ENCODE data around the gene KATNBL1. TPM values are rescaled to one million over a fixed set of nuclear protein-coding genes. Genes with fewer than 3 reads are reported as not detected.

KATNBL1 gene
- total RNA-seq, result 16.8 TPM
- long read RNA-seq, transcript KATNBL1-201 (10 exons, 2,723 nt), result major isoform, 20 of 30 reads
- long read RNA-seq, partial matches to known transcripts, result 1 of 30 reads
- long read RNA-seq, other reads (novel, unspliced or antisense), result 8 of 30 reads

GRCh38 chr15:34209421-34210282, at the start of gene KATNBL1:
Gene KATNBL1 (minus strand): TSS chr15:34210096. CDS start chr15:34163676, 46,420 bp downstream.
- ATAC-seq (ENCODE audit: poor library complexity), result peak; percentile 100
- intact Hi-C loops (cut with DNase I), result loop anchor here (2.0 kb wide), 1 partner anchor 149 kb away; no protein-coding TSS in a partner anchor
- peak; percentile 98 for DNase-seq

GRCh38 chr15:34259566-34259965, 49.7 kb upstream of the KATNBL1 start:
- peak; percentile 52 for DNase-seq
- intact Hi-C loops (cut with DNase I), result no loop called here
- peak; percentile 87 for ATAC-seq (ENCODE audit: poor library complexity)

GRCh38 chr15:34258151-34258550, 48.3 kb upstream of the KATNBL1 start:
- intact Hi-C loops (cut with DNase I), result no loop called here
- ATAC-seq (ENCODE audit: poor library complexity), result peak; percentile 11
- no peak for DNase-seq

GRCh38 chr15:34252545-34252944, 42.6 kb upstream of the KATNBL1 start:
- ATAC-seq (ENCODE audit: poor library complexity), result no peak
- DNase-seq, result no peak
- intact Hi-C loops (cut with DNase I), result no loop called here

GRCh38 chr15:34248190-34248589, 38.3 kb upstream of the KATNBL1 start:
- intact Hi-C loops (cut with DNase I), result loop anchor here (10.0 kb wide), 1 partner anchor 117 kb away; the partner anchor contains the start of gene LPCAT4
- ATAC-seq (ENCODE audit: poor library complexity), result no peak
- no peak for DNase-seq

- intact Hi-C loops (cut with DNase I), result loop anchor here (10.0 kb wide), 1 partner anchor 118 kb away; the partner anchor contains the start of gene LPCAT4
- no peak for DNase-seq
- no peak for ATAC-seq (ENCODE audit: poor library complexity)
Observed at GRCh38 chr15:34246276-34246976, 36.5 kb upstream of the KATNBL1 start.

GRCh38 chr15:34243226-34243625, 33.3 kb upstream of the KATNBL1 start:
- no peak for ATAC-seq (ENCODE audit: poor library complexity)
- no peak for DNase-seq
- intact Hi-C loops (cut with DNase I), result loop anchor here (10.0 kb wide), 1 partner anchor 122 kb away; the partner anchor contains the start of gene LPCAT4

GRCh38 chr15:34242331-34242710, 32.4 kb upstream of the KATNBL1 start:
- ATAC-seq (ENCODE audit: poor library complexity), result no peak
- intact Hi-C loops (cut with DNase I), result loop anchor here (10.0 kb wide), 1 partner anchor 122 kb away; the partner anchor contains the start of gene LPCAT4

GRCh38 chr15:34241376-34242330, 31.8 kb upstream of the KATNBL1 start:
- DNase-seq, result no peak
- intact Hi-C loops (cut with DNase I), result loop anchor here (10.0 kb wide), 1 partner anchor 123 kb away; the partner anchor contains the start of gene LPCAT4
- ATAC-seq (ENCODE audit: poor library complexity), result peak; percentile 64

More at GRCh38 chr15:34242331-34242710, 32.4 kb upstream of the KATNBL1 start:
- DNase-seq, result no peak

GRCh38 chr15:34240537-34240936, 30.6 kb upstream of the KATNBL1 start:
- ATAC-seq (ENCODE audit: poor library complexity) (no peak), DNase-seq (no peak)
- intact Hi-C loops (cut with DNase I), result loop anchor here (10.0 kb wide), 1 partner anchor 124 kb away; the partner anchor contains the start of gene LPCAT4

GRCh38 chr15:34239151-34239808, 29.4 kb upstream of the KATNBL1 start:
- intact Hi-C loops (cut with DNase I), result no loop called here

GRCh38 chr15:34233614-34234013, 23.7 kb upstream of the KATNBL1 start:
- DNase-seq (no peak), ATAC-seq (ENCODE audit: poor library complexity) (no peak)

More at GRCh38 chr15:34239151-34239808, 29.4 kb upstream of the KATNBL1 start:
- ATAC-seq (ENCODE audit: poor library complexity) (no peak), DNase-seq (no peak)

GRCh38 chr15:34223904-34224596, 14.2 kb upstream of the KATNBL1 start:
- intact Hi-C loops (cut with DNase I), result no loop called here
- DNase-seq (no peak), ATAC-seq (ENCODE audit: poor library complexity) (peak; percentile 43)

More at GRCh38 chr15:34233614-34234013, 23.7 kb upstream of the KATNBL1 start:
- intact Hi-C loops (cut with DNase I), result no loop called here

- ATAC-seq (ENCODE audit: poor library complexity) (no peak), DNase-seq (no peak)
- intact Hi-C loops (cut with DNase I), result no loop called here
Observed at GRCh38 chr15:34217587-34218225, 7.8 kb upstream of the KATNBL1 start.

GRCh38 chr15:34216527-34217270, 6.8 kb upstream of the KATNBL1 start:
- ATAC-seq (ENCODE audit: poor library complexity), result no peak
- intact Hi-C loops (cut with DNase I), result no loop called here
- no peak for DNase-seq

GRCh38 chr15:34214135-34214534, 4.2 kb upstream of the KATNBL1 start:
- ATAC-seq (ENCODE audit: poor library complexity), result no peak
- intact Hi-C loops (cut with DNase I), result no loop called here

More at GRCh38 chr15:34214135-34214534, 4.2 kb upstream of the KATNBL1 start:
- no peak for DNase-seq

All from Right ventricle myocardium superior (tissue), 1 donor.